SJSA1 (cell line): ENCODE measurements around the gene KIF16B. TPM values are rescaled to one million over a fixed set of nuclear protein-coding genes. Genes with fewer than 3 reads are reported as not detected.

Source experiments
- DNase-seq, 2 experiments: peaks; one replicate each; pipeline ENCODE4 v3.0.0-alpha.2; 2015 to 2020; ENCODE audit warnings: low spot score in 2 of 2, low read depth in 1 of 2
- H3K27ac ChIP-seq: fragments of 250-450 bp; sonication (Bioruptor Pico); 2 replicates; pipeline ENCODE4 v1.5.1; 2020; ENCODE audit warnings: mild to moderate bottlenecking, moderate library complexity
- H3K27me3 ChIP-seq: fragments of 250-450 bp; sonication (Bioruptor Pico); replicated peaks from 2 replicates; pipeline ENCODE4 v1.5.1; 2020; ENCODE audit warnings: mild to moderate bottlenecking, moderate library complexity
- H3K36me3 ChIP-seq: fragments of 250-450 bp; sonication (Bioruptor Pico); 2 replicates; pipeline ENCODE4 v1.5.1; 2020; ENCODE audit warnings: mild to moderate bottlenecking
- H3K4me1 ChIP-seq: fragments of 250-450 bp; sonication (Bioruptor Pico); replicated peaks from 2 replicates; pipeline ENCODE4 v1.6.1; 2021; ENCODE audit warnings: mild to moderate bottlenecking
- H3K4me3 ChIP-seq: fragments of 250-450 bp; sonication (Bioruptor Pico); 2 replicates; pipeline ENCODE4 v1.5.1; 2020; ENCODE audit warnings: mild to moderate bottlenecking
- H3K9me3 ChIP-seq: fragments of 250-450 bp; sonication (Bioruptor Pico); replicated peaks from 2 replicates; pipeline ENCODE4 v1.5.1; 2020; ENCODE audit warnings: mild to moderate bottlenecking
- total RNA-seq: library from RNA; depleted of rRNA; stranded (reverse); fragments of >200 nt; shearing (Covaris generic); gene quantifications from 2 replicates; pipeline ENCODE4 v1.2.3, GENCODE V29; 2014

The KIF16B gene
- total RNA-seq, 1 experiment from 2014 or later, result 3.7 TPM

DNA sequence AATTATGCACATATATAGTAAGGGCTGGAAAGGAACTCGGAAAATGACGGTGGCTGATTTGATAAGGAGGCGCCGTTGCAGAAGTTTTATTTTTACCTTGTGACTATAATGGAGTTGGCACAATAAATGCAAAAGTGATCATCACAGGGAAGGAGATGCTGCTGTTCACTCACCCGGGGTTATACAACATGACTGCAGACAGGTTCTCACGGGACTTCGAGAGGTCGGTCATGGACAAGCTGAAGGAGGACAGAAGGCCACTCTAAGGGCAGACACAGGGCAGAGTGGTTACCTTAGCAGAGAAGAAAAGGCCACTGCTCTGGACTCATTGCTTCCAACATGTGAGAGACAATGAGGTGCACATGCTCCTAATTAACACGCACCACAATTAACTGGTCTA, 168.6 kb downstream of the KIF16B start:
- Histone ChIP-seq H3K27me3 (no peaks in the 10 kb centered on the region), H3K9me3 (0 out of 2 replicates have a peak, but pooled peaks cover 10% of the 10 kb centered on the region), H3K4me3 (no peak overlapping the region), H3K27ac (no peak overlapping the region), H3K4me1 (no peaks in the 10 kb centered on the region), H3K36me3 (no peaks in the 10 kb centered on the region)
- no peak for DNase-seq

DNA sequence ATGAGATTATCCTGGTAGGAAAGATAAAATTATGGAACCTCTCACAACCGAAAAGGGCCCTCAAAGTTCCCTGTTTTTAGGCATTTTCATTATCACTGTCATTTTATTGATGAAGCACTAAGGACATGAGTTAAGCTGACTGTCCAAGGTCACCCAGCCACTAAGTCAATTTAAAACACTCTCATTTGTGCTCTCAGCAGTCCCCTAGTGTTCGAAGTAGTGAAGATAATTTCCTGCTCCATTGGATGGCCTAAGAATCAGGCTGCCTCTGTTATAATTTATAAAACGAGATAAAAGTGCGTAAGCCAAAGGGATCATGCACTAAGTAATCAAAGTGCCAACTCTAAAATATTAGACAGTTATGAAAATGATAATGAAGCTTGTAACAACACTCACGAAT, 169.1 kb downstream of the KIF16B start:
- H3K4me1 ChIP-seq, result no peaks in the 10 kb centered on the region
- no peak overlapping the region for H3K4me3 ChIP-seq
- no peak overlapping the region for H3K27ac ChIP-seq
- H3K27me3 ChIP-seq, result no peaks in the 10 kb centered on the region
- H3K36me3 ChIP-seq, result no peaks in the 10 kb centered on the region
- 0 out of 2 replicates have a peak, but pooled peaks cover 8% of the 10 kb centered on the region for H3K9me3 ChIP-seq
- no peak for DNase-seq

DNA sequence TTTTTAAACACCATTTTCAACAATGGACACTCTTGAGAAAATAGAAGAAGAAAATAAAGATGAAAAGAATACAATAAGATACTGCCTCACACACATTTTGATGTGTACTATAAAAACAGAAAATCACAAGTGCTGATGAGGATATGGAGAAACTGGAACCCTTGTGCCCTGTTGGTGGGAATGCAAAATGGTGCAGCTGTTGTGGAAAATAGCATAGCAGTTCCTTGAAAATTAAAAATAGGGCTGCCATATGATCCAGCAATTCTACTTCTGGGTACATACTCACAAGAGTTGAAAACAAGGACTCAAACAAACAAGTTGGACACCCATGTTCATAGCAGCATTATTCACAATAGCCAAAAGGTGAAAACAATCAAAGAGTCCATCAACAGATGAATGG, 173.0 kb downstream of the KIF16B start:
- no peak overlapping the region for H3K4me3 ChIP-seq
- H3K36me3 ChIP-seq, result no peaks in the 10 kb centered on the region
- H3K9me3 ChIP-seq, result 0 out of 2 replicates have a peak, but pooled peaks cover 2% of the 10 kb centered on the region
- H3K4me1 ChIP-seq, result no peaks in the 10 kb centered on the region
- H3K27ac ChIP-seq, result no peak overlapping the region
- H3K27me3 ChIP-seq, result no peaks in the 10 kb centered on the region
- DNase-seq, result no peak

DNA sequence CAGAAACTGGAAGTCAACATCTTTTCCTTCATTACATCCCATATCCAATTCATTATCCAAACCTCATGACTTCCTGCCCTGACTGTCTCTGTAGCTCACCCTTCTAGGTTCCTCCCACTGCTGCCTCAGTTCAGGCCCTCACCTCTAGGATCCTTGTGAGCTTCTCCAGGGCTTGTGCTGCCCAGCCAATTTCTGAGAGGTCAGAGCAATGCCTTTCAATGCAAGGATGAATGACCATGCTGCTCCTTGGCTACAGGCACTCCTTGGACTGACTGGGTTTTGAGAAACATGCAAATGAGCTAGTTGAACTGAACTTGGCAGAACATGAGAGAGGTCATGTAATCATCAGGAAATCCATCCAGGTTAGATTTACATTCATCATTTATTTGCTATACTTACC, 173.4 kb downstream of the KIF16B start:
- no peak for DNase-seq
- H3K27ac ChIP-seq, result no peak overlapping the region
- H3K4me3 ChIP-seq, result no peak overlapping the region
- no peaks in the 10 kb centered on the region for H3K4me1 ChIP-seq
- no peaks in the 10 kb centered on the region for H3K9me3 ChIP-seq
- H3K27me3 ChIP-seq, result no peaks in the 10 kb centered on the region
- H3K36me3 ChIP-seq, result no peaks in the 10 kb centered on the region

DNA sequence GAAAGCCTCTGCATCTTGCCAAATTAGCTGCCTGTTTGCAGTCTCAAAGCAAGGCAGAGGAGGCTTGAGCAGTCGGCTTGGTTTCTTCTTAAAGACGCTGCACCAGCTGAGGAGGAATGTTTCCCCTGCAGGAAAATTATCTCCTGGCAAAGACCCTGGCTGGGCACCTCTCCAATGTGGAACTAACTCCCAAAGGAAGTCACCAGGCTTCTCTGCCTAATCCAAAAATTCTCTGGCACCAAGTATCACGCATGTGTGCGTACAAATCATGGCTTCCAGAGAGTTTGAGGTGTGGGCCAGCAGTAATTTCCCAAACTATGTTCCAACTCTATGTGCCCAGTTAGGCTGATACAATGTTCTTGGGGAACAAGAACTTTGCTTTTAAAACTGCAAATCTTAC, 176.2 kb downstream of the KIF16B start:
- Histone ChIP-seq H3K27me3 (no peaks in the 10 kb centered on the region), H3K27ac (no peak overlapping the region), H3K4me1 (no peaks in the 10 kb centered on the region), H3K36me3 (no peaks in the 10 kb centered on the region), H3K9me3 (no peaks in the 10 kb centered on the region), H3K4me3 (no peak overlapping the region)
- DNase-seq, result no peak

DNA sequence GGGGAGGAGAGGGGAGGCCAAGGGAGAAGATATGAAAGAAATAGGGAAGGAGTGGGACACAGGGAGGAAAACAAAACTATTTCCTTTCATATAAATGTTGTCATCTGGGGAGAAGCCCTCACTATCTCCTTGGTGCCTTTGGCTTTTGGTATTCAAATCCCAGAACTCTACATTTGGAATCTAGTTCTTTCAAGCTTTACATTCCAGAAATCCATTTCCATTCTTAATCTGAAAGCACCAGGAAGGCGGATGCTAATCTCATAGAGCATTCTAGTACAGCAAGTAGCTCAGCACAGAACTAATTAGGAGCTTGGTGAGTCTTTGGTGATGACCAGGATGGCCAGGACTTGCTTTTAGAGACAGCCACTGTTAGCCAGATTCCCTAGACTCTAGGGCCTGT, 177.9 kb downstream of the KIF16B start:
- Histone ChIP-seq H3K4me3 (no peak overlapping the region), H3K9me3 (no peaks in the 10 kb centered on the region), H3K27ac (no peak overlapping the region), H3K4me1 (no peaks in the 10 kb centered on the region), H3K36me3 (no peaks in the 10 kb centered on the region), H3K27me3 (no peaks in the 10 kb centered on the region)
- DNase-seq, result no peak

DNA sequence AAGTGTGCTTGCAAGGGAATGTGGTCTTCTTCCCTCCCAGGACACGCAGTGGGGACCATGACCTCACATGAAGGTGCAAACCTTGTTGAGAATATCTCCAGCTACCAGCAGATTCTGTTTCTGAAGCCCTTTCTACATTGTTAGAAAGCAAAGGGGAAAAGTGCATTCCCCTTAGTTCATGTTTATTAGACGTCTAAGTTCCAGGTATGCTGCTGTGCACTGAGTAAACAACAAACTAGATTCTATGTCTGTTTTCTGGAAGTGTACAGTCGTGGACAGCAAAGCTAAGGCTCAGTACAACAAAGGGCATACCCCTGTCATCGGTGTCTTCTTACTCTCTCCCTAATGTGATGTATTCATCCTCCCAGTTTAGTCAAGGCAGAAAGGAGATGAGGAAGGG, 178.5 kb downstream of the KIF16B start:
- H3K36me3 ChIP-seq, result no peaks in the 10 kb centered on the region
- no peaks in the 10 kb centered on the region for H3K4me1 ChIP-seq
- no peak overlapping the region for H3K4me3 ChIP-seq
- H3K27me3 ChIP-seq, result no peaks in the 10 kb centered on the region
- no peaks in the 10 kb centered on the region for H3K9me3 ChIP-seq
- H3K27ac ChIP-seq, result no peak overlapping the region
- no peak for DNase-seq

DNA sequence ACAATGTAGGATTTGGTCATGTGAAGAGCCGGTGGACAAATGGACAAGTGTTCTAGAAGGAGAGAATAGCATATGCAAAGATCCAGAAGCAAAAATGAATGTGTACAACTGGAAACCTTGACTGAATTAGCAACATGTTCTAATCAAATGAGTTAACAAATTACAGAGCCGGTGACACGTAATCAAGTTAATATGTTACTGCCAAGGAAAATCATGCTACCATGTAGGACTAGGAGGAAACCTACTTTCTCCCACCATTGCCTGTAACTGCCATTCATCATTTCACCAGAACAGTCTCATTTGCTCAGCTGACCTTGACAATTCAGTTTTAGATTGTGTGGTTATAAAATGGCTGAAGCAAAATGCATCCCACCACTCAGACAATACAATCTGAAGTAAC, 179.4 kb downstream of the KIF16B start:
- Histone ChIP-seq H3K27ac (no peak overlapping the region), H3K4me1 (no peaks in the 10 kb centered on the region), H3K4me3 (no peak overlapping the region), H3K9me3 (no peaks in the 10 kb centered on the region), H3K36me3 (no peaks in the 10 kb centered on the region), H3K27me3 (no peaks in the 10 kb centered on the region)
- DNase-seq, result no peak

DNA sequence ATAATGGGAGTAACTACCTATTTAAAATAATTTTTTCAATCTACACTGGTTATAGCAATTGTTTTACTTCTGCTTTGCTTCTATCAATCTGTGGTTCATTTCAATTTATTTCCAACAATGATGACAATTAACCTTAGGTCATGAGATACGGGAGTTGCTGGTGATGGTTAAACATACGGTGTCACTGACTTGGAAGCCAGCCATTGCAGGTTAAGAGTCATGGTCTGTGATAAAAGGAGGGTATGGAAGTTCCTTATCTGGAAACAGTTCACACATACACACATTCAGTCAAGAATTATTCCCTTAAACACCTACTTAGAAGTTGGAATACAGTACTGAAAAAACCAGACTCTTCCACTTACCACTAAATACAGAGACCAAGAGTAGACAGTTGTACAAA, 180.0 kb downstream of the KIF16B start:
- H3K4me3 ChIP-seq, result no peak overlapping the region

DNA sequence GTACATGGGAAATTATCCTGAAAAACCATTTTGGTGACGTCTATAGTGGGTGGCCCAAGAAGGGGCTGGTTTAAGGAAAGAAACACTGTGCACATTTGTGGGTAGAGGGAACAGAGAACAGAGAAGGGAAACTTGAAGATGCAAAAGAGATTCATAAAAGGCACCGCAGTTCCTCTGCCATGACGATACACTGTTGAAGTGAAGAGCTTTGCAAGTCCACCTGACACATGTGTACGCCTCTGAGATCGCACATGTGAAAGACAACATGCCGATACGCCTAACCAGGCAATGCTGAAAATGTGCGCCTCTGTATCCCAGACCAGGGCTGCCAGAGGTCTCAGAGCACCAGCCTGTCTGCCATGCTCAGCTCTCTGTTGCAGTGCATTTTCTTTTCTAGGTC, 180.9 kb downstream of the KIF16B start:
- no peak for DNase-seq
- no peak overlapping the region for H3K4me3 ChIP-seq
- no peak overlapping the region for H3K27ac ChIP-seq
- H3K4me1 ChIP-seq, result no peaks in the 10 kb centered on the region
- H3K36me3 ChIP-seq, result no peaks in the 10 kb centered on the region
- H3K9me3 ChIP-seq, result no peaks in the 10 kb centered on the region
- no peaks in the 10 kb centered on the region for H3K27me3 ChIP-seq

More for the DNA sequence above, 180.0 kb downstream of the KIF16B start:
- Histone ChIP-seq H3K4me1 (no peaks in the 10 kb centered on the region), H3K27me3 (no peaks in the 10 kb centered on the region), H3K27ac (no peak overlapping the region), H3K9me3 (no peaks in the 10 kb centered on the region), H3K36me3 (no peaks in the 10 kb centered on the region)
- DNase-seq, result no peak

DNA sequence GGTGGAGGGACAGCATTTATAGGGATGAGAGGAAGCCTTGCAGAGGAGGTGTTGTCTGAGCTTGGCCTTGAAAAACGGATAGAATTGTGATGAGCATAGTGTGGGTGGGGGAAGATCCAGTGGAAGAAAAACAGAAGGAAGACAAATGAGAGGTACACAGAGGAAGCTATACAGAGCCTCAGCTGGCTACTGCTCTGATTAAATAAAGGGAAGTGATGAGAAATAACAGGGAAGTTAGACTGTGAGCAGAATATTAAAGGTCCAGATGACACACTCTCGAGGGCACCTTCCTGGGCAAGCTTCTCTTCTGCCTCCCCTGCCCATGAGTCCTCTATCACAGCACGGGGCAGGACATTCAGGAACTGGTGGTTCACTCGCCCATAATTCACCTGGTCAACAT, 182.3 kb downstream of the KIF16B start:
- no peaks in the 10 kb centered on the region for H3K9me3 ChIP-seq
- H3K27ac ChIP-seq, result no peak overlapping the region
- H3K36me3 ChIP-seq, result no peaks in the 10 kb centered on the region
- no peak overlapping the region for H3K4me3 ChIP-seq
- H3K4me1 ChIP-seq, result no peaks in the 10 kb centered on the region
- no peaks in the 10 kb centered on the region for H3K27me3 ChIP-seq
- DNase-seq, result no peak

DNA sequence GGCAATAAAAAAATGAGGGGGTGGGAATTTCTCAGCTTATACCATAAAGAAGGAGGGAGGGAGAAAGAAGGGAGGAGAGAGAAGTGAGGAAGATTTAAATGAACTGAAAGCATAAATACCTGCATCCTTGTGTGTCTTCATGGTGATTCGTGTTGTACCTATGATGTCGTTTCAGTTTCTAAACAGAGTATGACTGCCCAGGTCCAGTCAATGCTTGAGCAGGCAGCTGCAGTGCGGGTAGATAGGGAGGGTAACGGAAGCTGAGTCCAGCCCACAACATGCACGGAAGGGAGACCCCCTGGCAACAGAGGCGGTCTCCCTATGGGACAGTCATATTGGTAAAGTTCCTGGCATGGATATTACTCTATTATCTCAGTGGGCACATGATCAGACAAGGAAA, 184.5 kb downstream of the KIF16B start:
- no peak overlapping the region for H3K4me3 ChIP-seq
- no peak overlapping the region for H3K27ac ChIP-seq
- DNase-seq, result no peak
- no peaks in the 10 kb centered on the region for H3K27me3 ChIP-seq
- H3K4me1 ChIP-seq, result no peaks in the 10 kb centered on the region
- H3K9me3 ChIP-seq, result peaks cover 3% of the 10 kb centered on the region
- no peaks in the 10 kb centered on the region for H3K36me3 ChIP-seq

DNA sequence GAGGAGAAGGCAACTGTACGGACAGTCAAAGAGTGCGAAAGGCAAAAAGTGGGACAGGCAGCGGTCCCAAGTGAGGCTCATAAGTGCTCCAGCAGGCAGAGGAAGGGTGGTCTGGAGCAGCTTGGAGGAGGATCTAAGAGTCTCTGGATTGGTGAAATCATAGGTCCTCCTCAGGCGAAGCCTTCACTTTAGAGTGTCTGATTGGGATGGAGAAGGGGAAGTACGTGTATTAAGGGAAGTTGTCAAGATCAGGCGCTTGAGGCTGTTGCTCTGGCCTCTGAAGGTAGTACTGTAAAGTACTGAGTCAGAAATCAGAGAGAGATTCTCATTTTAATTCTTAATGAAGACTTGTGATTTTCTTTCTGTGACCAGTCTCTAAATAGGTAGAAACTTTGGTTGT, 185.6 kb downstream of the KIF16B start:
- Histone ChIP-seq H3K4me1 (no peaks in the 10 kb centered on the region), H3K27me3 (no peaks in the 10 kb centered on the region)

DNA sequence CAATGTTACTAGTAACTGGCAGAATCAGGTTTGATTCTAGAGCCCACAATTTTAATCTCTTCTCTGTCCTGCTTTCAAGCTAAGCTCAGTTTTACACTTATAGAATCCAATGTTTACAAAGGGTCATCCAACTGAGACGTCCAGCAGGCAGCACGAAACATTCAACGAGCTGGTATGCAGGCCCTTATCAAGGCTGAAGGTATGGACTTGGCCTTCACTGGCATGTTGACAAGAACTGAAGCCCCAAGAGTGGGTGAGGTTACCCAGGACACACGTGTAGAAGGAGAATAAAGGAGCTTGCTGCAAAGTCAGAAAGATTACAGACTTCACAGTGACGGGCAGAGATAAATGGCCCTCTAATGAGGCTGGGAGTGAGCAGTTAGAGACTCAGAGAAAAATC, 187.4 kb downstream of the KIF16B start:
- no peak for DNase-seq
- H3K9me3 ChIP-seq, result peaks cover 3% of the 10 kb centered on the region
- H3K27ac ChIP-seq, result no peak overlapping the region
- no peaks in the 10 kb centered on the region for H3K27me3 ChIP-seq
- H3K36me3 ChIP-seq, result no peaks in the 10 kb centered on the region
- H3K4me1 ChIP-seq, result no peaks in the 10 kb centered on the region
- no peak overlapping the region for H3K4me3 ChIP-seq

More for the DNA sequence above, 185.6 kb downstream of the KIF16B start:
- no peak for DNase-seq
- Histone ChIP-seq H3K36me3 (no peaks in the 10 kb centered on the region), H3K27ac (no peak overlapping the region), H3K4me3 (no peak overlapping the region), H3K9me3 (peaks cover 3% of the 10 kb centered on the region)

DNA sequence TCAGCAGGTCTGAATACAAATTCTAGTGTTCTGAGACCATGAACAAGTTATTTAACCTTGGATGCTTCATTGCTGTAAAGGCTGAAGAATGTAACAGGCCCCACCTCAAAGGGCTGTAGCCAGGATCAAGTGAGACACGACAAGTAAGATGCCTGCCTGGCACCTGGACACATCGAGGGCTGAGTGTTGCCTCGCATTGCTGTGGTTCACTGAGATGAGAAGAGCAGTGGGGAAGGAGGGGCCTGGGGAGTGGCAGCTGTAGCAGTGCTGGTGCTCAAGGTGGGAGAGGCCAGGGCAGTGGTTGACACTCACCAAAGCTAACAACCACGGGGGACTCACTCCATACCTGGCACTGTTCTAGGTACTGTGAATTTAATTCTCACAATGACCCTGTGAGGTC, 187.8 kb downstream of the KIF16B start:
- Histone ChIP-seq H3K27me3 (no peaks in the 10 kb centered on the region), H3K4me3 (no peak overlapping the region), H3K36me3 (no peaks in the 10 kb centered on the region), H3K4me1 (no peaks in the 10 kb centered on the region), H3K27ac (no peak overlapping the region), H3K9me3 (peaks cover 3% of the 10 kb centered on the region)
- no peak for DNase-seq
